NOMO-1 treated with DMSO at 0.1 percent for 48 hours (cell line): ENCODE results near the gene BICRAL.

Source experiments
- DNase-seq: peaks from one replicate; lab custom pipeline; 2025; ENCODE audit not compliant: unreplicated experiment; lab: John Stamatoyannopoulos, UW

The BICRAL gene

DNA sequence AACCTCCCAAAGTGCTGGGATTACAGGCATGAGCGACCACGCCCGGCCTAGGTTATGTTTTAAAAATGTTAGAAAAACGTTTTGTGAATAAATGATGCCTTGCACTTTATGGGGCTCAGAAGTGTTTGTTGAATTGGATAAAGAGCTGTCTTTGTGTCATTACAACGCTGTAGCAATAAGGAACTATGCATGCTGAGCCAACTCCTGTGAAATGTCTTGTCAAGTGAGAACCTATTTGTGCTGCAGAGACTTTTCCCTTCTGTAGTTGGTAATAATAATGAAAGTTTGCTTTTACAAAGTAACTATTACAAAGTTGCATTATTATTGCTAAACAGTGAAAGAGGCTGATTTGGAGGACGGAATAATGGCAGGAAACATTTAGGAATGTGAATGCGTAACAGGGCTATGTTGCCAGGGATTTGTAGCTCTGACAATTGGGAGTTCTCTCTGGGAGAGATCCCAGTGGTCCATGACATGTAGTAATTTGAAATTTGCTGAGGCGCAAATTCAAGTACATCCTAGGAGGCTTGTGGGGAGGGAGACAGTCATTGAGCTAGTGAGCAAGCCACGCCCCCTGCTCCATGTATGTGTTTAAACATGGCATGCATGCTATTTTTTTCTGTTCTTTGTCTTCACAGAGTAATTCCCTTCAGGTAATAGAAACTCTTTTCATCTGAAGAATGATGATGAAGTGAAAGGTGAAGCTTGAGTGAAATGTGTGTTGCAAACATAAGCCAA lies 16.8 kb upstream of the BICRAL start:
- DNase-seq = no peak

DNA sequence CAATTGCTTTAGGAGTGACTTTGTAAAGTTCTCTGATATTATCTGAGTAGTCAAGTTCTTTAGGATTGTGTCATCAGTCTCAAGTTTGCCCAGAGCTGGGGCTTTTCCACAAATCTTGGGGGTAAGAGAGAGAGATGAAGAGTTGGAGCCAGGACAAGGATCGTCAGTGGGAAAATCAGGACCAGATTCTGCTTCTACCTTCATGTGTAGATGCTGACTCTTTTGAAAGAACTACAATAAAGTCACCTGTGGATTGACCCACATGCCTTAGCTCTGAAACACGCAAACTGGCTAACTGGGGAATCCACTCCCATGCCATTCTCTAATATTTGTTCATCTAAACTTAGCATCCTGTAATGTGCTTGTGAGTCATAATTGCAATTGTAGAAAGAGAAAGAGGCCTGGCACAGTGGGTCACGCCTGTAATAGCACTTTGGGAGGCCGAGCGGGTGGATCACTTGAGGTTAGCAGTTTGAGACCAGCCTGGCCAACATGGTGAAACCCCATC lies 15.6 kb upstream of the BICRAL start:
- no peak for DNase-seq

DNA sequence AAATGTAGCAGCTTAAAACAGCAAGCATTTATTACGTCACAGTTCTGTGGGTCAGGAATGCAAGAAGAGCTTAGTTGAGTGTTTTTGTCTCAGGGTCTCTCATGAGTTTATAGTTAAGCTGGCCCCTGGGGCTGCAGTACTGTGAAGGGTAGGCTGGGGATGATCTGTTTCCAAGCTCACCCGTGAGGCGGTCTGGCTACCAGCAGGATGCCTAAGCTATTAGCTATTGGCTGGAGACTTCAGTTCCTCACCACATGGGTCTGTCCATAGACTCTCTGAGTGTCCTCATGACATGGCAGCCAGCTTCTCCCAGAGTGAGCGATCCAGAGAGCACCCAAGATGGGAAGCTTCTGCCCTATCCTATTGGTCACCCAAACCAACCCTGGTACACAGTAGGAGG lies 12.8 kb upstream of the BICRAL start:
- DNase-seq = no peak

DNA sequence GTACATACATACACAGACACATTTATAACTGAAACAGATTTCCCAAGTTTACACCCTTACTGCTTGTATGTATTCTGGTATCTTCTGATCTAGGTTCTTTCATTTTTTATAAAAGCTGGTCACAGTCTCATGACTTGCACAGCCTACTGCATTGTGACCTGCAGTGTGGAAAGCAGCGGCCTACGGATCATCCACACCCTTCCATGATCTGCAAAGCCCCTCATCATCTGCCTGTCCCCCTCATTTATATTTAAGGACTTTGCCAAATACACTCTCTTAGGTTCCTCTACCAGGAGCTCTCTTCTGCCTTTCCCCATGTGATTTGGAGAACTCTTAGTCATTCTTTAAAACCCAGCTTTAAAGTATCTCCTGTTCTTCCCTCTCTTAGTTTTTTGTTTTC lies 12.0 kb upstream of the BICRAL start:
- no peak for DNase-seq

DNA sequence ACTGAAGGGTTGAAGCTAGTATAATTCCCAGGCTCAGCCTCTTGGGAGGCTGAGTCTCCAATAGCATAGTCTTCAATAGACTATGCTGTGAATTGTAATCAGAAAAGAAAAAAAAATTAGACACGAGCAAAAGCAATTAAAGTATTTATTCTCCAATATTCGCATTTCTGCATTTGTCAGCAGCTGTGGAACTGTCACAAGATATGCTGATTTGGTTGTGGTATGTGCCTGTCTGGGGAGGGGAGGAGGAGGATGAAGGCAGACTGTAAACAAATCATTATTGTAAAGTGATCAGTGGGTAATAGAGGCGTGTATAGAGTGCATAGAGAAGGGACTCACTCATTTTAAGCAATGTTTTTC lies 10.1 kb upstream of the BICRAL start:
- no peak for DNase-seq

DNA sequence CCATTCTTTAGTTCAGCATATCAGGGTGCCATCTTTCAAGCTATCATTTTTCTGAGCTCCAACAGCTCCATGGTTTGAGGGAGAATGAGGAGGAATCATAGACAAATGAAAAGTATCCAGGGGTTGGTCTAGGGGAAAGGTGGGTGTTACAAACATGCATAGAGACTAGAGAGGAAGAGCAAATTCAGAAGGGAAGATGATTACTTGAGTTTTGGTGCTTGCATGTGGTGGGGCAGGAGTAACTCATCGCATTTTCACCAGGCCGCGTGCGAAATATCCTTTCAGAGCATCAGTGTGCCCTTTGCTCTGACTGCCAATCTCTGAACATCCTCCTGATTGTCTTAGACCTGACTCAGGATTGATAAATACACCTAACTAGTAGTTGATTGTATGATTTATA lies 7.7 kb upstream of the BICRAL start:
- DNase-seq = no peak

DNA sequence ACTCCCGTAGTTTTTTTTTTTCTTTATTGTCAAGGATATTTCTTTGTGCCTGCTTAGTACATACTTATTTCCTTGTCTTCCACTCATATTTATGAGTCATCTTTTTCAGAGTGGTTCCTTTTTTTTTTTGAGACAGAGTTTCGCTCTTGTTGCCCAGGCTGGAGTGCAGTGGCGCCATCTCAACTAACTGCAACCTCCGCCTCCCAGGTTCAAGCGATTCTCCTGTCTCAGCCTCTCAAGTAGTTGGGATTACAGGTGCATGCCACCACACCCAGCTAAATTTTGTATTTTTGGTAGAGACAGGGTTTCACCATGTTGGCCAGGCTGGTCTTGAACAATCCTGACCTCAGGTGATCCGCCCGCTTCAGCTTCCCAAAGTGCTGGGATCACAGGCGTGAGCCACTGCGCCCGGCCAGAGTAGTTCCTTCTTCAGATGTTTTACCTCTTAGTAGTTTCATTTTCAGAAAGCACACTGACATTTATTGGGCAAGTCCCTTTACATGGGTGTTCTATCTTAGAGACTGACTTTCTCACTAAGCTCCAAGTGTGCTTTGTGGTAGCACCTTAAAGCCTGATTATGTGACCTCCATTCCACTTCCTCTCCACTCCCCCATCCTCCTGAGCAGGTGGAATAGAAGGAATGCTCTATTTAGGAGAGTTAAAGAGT lies 6.9 kb upstream of the BICRAL start:
- peak; percentile 88 for DNase-seq

DNA sequence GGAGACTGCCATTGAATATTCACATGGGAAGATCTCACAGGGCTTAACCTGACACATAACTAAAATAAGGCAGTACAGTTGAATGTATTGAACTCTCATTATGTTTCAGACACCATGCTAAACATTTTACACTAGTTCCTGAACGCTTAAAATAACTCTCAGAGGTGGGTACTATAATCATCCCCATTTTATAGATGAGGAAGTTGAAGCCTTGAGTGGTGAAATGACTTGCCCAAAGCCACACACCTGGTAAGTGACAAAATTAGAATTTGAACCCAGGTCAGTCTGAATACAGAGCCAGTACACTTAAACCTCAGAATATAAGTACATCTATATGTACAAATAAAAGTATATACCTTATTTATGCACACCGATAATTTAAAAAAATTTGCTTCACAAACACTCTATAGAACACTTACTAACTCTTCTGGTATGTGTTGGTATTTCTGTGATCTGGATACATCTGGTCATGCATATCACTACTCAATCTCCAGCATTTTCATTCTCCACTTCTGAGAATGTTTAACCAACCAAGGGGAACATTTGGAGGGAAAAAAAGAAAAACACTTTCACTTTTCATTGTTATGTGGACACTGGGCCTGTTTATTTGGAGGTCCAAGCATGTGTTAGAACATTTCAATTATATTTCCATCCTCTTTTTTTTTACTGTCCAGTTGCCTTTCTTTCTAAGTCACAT lies 4.6 kb upstream of the BICRAL start:
- DNase-seq = no peak

DNA sequence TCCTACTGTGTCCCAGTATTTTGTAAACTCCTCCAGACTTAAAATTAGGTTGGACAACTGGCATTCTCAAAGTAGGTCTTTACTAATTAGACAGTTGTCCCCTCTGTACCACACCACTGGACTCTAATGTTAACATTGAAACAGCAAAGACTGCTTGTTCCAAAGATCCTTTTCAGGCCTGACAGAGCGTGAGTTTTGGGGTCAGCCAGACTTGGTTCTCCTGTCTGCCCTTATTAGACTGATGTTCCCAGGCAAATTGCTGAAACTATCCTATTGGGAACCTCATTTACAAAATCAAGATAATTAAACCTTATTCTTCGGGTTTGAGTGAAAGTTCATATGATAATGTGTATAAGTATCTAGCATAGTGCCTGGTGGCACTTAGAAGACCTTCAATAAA lies 3.7 kb upstream of the BICRAL start:
- no peak for DNase-seq

DNA sequence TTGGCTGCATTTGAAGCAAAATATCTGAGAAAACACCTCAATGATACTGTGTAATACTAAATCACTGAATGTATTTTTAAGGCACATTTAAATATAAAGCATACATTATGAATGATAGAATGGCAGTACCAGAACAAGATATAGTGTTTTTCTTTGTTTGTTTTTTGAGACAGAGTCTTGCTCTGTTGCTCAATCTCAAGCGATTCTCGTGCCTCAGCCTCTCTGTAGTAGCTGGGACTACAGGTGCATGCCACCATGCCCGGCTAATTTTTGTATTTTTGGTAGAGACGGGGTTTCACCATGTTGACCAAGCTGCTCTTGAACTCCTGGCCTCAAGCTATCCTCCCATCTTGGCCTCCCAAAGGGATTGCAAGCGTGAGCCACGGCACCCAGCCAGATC lies 2.3 kb upstream of the BICRAL start:
- DNase-seq = no peak

DNA sequence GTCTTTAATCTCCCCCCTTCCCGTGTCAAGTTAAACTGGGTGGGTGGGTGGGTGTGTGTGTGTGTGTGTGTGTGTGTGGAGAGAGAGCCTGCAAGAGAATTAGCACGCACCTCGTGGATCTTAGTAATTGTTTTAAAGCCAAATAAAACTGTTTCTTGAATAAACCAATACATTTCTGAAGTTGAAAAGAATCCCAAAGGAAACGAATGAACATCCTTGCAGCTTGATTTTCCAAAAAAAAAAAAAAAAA lies 381 bp upstream of the BICRAL start:
- DNase-seq = no peak

DNA sequence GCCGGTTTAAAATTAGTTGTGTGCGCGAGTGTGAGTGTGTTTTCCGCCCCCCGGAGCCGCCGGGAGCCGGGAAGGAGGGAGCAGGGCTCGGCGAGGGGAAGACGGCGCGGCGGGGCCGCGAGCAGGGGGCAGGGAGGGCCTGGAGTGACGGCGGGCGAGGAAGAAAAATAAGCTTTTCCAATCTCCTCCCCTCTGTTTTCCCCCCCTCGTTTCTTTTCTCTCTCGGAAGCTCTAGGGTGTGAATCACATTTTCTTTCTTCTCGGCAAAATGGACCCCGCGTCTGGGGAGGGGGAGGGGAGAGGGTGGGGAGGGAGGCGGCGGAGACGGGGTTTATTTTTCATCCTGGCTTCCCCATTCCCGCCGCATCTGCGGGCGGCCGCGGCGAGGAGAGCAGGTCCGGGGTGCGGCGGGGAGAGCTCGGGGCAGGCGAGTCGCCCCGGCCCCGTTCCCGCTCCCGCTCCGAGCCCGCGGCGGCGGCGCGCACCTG lies 881 bp downstream of the BICRAL start:
- DNase-seq = peak; percentile 68

DNA sequence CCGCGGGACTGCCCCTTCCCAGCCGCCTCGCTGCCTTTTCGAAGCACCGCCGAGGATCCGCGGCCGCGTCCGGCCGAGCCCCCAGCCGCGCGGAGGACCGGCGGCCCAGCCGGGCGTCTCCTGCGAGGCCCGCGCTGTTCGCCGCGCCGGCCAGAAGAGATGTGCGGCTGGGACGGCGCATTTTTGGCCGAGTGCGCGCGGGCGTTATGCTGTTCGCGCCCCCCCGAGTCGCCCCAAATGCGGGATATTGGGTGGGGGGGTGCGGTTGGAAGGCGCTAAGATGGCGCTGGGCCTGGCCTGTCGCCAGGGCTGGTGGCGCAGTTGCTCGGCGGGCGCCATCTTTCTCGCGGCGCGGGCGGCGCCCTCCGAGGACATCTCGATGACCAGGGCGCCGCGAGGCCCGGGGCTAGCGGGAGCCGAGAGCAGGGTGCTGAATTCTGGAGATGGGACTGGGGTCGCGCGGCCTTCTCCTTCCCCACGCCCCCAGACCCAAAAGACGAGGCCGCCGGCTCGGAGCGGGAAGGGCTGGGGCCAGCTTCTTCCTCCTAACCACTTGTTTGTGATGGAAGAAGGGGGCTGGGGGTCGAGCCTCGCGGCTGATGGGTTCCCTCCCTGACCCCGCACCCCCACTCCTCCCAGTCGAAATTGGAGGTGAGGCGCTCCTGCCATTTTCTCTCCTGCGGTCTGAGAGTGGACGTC lies 1.5 kb downstream of the BICRAL start:
- peak; percentile 42 for DNase-seq

DNA sequence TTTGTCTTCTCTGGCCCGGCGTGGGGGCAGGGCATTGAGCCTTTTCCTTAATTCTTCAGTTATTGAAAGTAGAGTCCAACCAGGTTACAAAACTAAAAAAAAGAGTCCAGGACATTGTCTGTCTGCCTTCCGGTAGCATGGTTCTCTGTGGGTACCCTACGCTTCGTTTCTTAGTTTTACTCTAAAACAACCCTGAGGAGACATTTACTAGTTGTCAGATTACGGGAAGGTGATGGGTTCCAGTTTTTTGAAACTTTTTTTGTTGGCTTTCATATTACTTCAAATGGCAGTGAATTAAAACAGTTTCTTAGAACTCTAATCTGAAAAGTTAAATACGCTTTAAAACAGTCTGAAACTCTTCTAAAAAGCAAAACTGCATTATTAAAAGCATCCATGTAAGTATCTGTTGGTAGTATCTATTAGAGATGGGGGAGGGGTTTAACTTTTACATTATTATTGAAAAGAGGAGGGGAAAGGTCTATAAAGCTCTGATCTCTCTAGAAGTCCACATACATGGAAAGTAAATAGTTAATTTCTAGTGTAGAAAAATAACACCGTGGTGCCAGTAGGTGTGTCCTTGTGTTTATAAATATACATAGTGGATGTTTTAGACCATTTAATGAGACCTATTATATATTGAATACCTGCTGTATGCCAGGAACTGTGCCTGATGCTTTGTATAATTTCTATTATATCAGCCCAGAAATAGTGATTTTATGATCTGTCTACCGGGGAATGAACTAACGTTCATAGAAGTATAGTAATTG lies 2.2 kb downstream of the BICRAL start:
- DNase-seq = peak; percentile 44

DNA sequence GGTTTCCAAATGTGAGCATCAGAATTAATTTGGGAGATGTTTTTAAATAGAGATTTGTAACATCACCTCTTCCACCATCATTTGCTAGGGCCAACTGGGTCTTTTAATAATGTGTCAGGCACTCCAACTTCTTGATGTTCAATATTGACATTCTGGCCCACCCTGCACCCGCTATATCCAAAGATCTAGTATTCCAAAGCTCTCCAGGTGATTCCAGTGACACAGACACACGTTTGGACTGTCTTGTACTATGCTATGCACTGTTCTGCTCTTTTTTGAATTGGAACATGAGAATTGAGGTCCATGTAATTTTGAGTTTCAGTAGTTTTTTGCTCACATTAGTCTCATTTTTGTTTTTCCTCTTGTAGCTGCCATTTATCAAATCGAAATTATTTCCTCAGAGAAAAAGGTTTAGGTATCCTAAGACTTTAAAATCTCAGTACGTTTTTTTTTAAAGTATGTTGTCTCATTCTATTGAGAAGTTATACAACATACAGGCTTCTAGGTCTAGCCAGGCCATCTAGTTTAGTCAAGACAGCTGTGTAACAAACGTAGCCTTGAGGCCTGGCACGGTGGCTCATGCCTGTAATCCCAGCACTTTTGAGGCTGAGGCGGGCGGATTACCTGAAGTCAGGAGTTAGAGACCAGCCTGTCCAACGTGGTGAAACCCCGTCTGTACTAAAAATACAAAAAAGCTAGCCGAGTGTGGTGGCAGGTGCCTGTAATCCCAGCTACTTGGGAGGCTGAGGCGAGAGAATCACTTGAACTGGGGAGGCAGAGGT lies 3.1 kb downstream of the BICRAL start:
- no peak for DNase-seq

DNA sequence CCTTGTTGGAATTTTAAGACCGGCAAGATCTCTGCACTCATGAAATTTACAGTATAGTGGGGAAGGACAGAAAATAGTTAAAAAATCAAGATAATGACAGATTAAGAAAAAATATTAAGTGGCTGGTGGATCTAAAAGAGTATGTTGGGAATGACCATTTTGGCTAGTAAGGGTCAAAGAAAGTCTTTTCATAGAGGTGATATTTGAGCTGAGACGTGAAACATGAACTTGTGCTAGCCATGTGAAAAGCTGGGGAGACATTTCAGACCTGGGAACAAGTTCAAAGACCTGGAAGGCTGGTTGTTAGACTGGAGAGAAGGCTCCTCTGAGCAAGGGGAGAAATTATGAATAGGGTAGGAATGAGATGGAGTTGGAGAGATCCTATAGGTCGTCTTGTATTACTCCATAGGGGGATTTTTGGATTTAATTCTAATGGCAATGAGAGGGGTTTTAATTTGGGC lies 4.7 kb downstream of the BICRAL start:
- no peak for DNase-seq

DNA sequence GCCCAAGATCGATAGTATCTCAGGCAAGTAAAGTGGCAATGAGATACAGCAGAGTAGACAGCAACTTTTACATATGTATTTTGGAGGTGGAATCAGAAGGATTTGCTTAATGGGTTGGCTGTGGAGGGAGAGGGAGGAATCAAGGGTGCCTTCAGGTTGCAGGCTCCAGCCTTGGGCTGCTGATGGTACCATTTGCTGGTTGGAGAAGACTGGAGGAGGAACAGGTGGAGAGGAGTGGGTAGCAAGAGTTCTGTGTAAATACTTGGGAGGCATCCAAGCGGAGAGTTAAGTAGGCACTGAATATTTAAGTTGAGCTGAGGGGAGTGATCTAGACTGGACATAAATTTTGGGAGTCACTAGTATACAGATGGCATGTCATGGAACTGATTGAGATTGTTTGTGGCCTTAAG lies 5.2 kb downstream of the BICRAL start:
- DNase-seq = no peak

DNA sequence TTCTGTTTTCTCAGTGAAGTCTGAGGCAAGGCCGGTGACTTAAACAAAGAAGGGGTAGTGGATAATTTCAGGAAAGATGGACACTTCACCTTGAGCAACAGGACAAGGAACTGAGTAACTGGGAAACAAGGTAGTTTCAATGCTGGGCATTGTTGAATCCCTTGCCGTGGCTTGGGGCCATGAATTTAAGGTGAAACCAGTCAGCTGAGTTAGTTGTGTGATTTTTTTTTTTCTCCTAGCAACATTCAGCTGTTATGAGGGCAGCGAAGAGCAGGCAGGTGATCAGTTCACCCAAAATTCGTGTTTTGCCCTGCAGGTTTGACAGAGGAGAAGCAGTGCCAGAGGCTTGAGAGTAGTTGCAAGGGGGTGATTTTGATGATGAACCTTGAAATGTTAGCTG lies 6.8 kb downstream of the BICRAL start:
- DNase-seq = no peak

DNA sequence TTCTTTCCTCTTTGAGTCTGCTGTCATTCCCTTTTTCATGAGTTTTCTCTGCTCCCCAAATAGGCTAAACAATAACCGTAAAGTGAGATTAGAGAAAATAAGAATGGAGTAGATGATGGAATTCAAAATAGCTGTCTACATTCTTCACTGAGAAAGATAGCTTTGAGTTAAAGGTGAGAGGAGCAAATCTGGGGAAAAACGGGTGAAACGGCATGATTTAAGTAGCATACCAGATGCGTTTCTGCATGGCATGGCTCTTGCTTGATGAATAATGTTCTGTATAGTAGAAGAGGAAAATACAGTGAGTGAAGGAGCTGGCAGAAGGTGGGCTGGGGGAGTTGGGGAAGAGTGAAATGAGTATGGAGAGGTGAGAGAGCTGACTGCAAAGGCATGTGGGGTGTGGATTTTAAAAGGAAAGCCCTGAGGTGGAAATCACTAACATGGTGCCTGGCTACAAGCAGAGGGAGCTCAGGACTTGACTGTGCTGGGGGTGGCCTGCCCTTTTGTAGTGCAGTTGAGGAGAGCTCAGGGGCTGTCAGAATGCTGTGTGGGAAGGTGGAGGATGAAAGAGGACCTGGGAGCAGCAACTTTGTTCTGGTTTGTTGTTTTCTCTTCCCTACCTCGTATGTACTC lies 8.8 kb downstream of the BICRAL start:
- no peak for DNase-seq
